ENCODE results near the gene RNLS.

Gene RNLS

GRCh38 chr10:88232029-88232895 is 350.9 kb downstream of the RNLS start:
- peak; percentile 82 for DNase-seq (ENCODE audit: low read depth)

GRCh38 chr10:88230251-88230650 is 352.9 kb downstream of the RNLS start:
- no peak for DNase-seq (ENCODE audit: low read depth)

- no peak for DNase-seq (ENCODE audit: low read depth)
Observed at GRCh38 chr10:88228130-88228529, 355.0 kb downstream of the RNLS start.

GRCh38 chr10:88227342-88228018 is 355.6 kb downstream of the RNLS start:
- peak; percentile 36 for DNase-seq (ENCODE audit: low read depth)

- DNase-seq (ENCODE audit: low read depth) = no peak
Observed at GRCh38 chr10:88226891-88227290, 356.2 kb downstream of the RNLS start.

GRCh38 chr10:88226071-88226659 is 357.0 kb downstream of the RNLS start:
- no peak for DNase-seq (ENCODE audit: low read depth)
